HG02571 (cell line): ENCODE data around the gene TUT7.
A peak's percentile ranks its signal among the peaks of the same experiment; 100 is the strongest.

Experiments
- ATAC-seq: cut with Tn5 transposase; IDR thresholded peaks from one replicate; pipeline ENCODE4 v1.9.1; 2021; ENCODE audit warnings: mild to moderate bottlenecking, moderate library complexity; ENCODE audit not compliant: unreplicated experiment

TUT7 gene

GRCh38 chr9:86263876-86264275, 90.3 kb downstream of the TUT7 start:
- no peak for ATAC-seq

GRCh38 chr9:86262492-86262891, 91.7 kb downstream of the TUT7 start:
- ATAC-seq: no peak

GRCh38 chr9:86259557-86259956, 94.7 kb downstream of the TUT7 start, which contains the start of gene C9orf153:
TSS of gene C9orf153 (minus strand) at chr9:86259657. CDS start at chr9:86229603, 30,054 bp downstream.
- ATAC-seq: no peak

GRCh38 chr9:86257391-86257790, 96.8 kb downstream of the TUT7 start:
- ATAC-seq: no peak

GRCh38 chr9:86256653-86257052, 97.6 kb downstream of the TUT7 start:
- ATAC-seq: no peak

GRCh38 chr9:86253577-86253976, 100.6 kb downstream of the TUT7 start:
- ATAC-seq: no peak

- no peak for ATAC-seq
Measured at GRCh38 chr9:86252870-86253269, 101.3 kb downstream of the TUT7 start.

- ATAC-seq: no peak
Measured at GRCh38 chr9:86250123-86250522, 104.1 kb downstream of the TUT7 start.

GRCh38 chr9:86248746-86249145, 105.5 kb downstream of the TUT7 start:
- ATAC-seq: no peak

- ATAC-seq: peak; percentile 62
Measured at GRCh38 chr9:86246752-86247161, 107.5 kb downstream of the TUT7 start.

- no peak for ATAC-seq
Measured at GRCh38 chr9:86242071-86242470, 112.1 kb downstream of the TUT7 start.

- ATAC-seq: no peak
Measured at GRCh38 chr9:86241216-86241615, 113.0 kb downstream of the TUT7 start.

- no peak for ATAC-seq
Measured at GRCh38 chr9:86238861-86239770, 115.1 kb downstream of the TUT7 start.
